ENCODE measurements around the gene GSTCD.

GRCh38 chr4:105714071-105714521, 5.5 kb downstream of the GSTCD start:
- TF ChIP-seq POLR2A (IDR thresholded peaks at IDR 0.05): no peak
- no peak for TF ChIP-seq POLR2AphosphoS5 (IDR thresholded peaks at IDR 0.05)
- no peak for TF ChIP-seq EP300 (IDR thresholded peaks at IDR 0.05)
